ENCODE data around the gene TMEM123.

The TMEM123 gene, protein sequence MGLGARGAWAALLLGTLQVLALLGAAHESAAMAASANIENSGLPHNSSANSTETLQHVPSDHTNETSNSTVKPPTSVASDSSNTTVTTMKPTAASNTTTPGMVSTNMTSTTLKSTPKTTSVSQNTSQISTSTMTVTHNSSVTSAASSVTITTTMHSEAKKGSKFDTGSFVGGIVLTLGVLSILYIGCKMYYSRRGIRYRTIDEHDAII
- 548 reads per million, percentile 98 among the genes with 10 or more reads in this experiment for total RNA-seq

DNA sequence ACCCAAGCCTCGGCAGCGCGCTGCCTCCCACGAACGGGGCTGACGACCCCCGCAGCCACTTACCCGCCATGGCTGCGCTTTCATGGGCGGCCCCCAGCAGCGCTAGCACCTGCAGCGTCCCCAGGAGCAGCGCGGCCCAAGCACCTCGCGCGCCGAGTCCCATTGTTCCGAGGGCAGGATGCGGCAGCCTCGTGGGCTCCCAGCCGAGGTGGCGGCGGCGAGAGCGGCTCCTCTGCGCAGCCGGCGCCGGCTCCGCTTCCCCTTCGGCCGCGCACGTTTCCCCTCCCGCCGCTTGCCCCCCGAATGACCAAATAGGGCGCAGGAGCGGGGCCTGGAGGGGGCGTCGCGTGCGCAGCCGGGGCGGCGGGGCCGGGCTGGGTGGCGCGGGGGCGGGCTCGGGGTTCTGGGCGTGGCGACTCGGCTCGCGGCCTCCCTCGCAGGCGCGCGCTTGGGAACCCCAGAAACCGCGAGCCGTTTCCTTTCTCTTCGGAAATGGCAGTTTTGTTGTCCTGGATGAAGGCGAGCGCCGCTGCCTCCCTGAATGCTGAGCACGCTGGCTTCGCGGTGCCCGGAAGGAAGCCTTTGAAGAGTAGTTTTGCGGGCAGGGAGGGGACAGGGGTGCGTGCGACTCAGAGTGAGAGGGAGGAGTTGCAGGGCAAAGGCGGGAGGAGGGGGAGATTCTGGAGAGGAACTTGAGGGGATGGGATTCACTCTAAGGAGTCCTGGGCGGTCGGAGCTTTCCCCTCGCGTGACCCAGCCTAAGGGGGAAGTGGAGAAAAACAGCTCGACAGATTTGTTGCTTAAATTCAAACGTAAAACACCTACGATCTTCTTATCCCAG is at the start of gene TMEM123:
TMEM123 (minus strand) TSS at position 305 of the 841 bp plus-strand sequence; CDS start at position 163, 142 bp downstream.
- DNase-seq = peak; percentile 84

DNA sequence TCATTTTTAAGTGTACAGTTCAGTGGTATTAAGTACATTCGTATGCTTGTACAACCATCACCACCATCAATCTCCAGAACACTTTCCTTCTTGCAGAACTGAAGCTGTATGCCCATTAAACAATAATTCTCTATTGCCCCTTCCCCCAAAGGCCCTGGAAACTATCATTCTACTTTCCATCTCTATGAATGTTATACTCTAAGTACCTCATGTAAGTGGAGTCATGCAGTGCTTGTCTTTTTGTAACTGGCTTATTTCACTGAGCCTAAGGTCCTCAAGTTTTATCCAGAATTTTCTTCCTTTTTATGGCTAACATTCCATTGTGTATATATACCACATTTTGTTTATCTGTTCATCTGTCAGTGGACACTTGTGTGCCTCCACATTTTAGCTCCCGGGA is 48.3 kb upstream of the TMEM123 start:
- DNase-seq = no peak

DNA sequence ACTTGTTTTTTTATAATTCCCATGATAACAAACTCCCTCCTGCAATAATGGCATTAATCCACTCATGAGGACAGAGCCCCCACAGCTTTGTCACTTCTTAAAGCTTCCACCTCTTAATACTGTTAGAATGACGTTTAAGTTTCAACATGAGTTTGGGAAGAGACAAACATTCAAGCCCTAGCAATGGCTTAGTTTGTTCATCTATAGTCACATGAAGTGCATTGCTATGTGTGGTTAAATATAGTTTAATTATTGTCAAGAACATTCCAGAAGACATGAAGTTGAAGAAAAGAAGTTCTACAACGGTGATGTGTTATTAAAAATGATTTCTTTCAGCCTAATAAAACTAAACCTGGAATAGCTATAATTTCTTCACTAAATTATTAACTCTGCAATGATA is 47.4 kb upstream of the TMEM123 start:
- DNase-seq = no peak

DNA sequence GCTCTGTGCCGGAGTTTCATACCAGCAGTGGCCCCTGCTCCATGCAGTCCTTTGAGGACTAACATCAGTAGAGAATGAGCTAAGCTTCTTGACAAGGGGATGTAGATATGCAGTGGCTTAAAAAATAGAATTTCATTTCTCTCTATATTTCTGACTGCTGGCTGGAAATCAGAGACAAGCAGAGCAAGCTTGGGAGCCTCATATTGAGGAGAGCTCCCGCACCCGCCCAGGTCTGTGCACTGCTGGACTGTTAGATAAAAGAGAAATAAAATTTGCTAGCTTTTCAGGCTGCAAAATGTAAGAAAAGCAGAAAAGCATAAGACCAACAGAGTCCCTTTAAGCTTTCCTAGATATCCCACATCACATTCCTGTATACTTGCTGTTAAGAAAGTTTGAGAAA is 46.6 kb upstream of the TMEM123 start:
- no peak for DNase-seq

DNA sequence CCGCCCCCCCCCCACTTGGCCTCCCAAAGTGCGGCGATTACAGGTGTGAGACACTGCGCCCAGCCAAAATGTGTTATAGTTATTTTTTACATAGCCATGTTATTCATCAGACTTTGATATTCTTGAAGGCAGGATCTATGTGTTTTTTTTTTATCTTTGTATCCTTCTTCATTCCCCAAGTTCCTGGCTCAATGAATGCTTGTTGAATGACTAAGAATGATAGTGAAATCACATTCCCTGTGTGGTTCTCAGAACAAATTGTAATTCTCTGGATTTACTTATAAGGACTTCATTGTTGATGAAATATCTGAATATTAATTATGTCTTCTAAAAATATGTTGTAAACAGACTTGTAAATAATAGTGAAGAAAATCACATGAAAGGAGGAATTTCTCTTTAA is 44.5 kb upstream of the TMEM123 start:
- no peak for DNase-seq

DNA sequence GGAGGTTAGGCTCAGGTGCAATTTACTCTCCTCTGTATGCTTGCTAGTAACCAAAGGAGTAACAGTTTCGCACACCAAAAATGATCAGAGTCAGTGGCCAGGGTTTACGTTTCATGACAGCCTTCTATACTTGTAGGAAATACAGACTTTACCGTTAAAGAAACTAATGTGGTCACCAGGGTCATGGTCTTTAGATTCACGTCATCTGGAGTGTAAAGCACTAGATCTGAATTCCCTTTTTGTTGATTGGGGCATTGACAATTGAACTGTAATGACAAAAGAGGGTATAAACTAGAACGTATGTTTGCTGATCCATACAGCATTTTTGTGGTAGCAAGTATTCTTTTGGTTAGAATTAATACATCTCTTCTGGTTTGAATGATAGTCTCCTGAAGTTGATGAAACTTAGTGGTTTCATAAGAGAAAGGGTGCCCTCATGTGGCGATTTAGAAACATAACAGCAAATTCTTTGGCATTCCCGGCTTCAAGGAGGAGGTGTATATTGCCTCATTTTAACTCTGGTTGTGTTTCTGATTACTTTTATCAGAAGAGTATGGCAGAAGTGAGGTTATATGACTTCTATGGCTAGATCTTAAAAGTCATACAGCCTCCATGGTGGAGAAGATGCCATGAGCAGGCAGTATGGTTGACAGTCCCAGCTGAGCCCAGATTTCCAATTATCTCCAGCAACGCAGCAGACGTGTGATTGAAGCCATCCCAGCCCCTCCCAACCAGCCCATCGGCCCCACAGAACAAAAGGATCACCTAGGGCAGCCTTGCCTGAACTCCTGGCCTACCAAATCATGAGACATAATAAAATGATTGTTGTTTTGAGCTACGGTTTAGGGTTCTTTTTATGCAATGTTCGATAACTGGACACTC is 42.8 kb upstream of the TMEM123 start:
- peak; percentile 46 for DNase-seq

DNA sequence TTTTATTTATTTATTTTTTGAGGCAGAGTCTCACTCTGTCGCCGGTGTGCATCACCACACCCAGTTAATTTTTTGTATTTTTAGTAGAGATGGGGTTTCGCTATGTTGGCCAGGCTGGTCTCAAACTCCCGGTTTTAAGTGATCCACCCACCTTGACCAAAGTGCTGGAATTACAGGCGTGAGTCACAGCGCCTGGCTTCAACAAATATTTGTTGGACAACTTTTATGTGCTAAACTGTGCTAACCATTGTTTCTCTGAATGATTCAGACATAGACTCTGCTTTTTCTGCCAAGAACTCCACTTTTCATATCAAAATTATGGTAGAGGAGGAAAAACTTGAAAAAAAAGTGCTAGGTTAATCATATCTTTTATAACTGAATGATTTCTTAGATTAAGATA is 41.7 kb upstream of the TMEM123 start:
- DNase-seq = no peak

DNA sequence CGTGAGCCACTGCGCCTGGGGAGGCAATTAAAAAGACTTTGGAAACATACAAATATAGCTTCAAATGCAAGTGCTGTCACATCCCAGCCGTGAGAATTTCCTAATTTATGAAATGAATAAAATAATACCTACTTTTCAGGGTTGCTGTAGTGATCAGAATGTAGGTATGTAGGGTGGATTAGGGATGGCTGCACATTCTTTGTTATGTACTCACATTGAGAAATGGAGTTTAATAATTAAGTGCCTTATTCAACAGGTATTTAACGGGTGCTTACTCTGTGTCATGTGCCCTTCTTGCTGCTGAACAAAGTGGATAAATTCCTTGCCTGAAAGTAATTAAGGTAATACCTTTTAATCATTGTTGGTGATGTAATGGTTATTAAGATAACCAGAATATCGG is 41.0 kb upstream of the TMEM123 start:
- DNase-seq = no peak

DNA sequence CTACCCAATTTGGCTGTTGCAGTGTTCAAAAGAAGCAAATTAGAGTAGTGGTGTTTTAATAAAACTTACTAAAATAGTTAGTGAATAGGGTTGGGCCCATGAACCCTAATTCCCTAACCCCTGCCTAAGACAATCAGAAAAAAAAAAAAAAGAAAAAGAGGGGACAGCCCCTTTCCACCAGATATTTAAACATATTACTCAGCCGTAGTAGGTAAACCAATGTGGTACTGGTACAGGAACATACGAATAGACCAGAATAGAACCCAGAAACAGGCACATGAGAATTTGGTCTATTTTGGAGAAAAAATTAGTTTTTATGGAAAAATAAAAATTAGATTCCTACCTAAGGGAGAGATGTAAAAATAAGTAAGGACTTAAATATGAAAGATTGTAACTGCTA is 39.4 kb upstream of the TMEM123 start:
- DNase-seq = no peak

DNA sequence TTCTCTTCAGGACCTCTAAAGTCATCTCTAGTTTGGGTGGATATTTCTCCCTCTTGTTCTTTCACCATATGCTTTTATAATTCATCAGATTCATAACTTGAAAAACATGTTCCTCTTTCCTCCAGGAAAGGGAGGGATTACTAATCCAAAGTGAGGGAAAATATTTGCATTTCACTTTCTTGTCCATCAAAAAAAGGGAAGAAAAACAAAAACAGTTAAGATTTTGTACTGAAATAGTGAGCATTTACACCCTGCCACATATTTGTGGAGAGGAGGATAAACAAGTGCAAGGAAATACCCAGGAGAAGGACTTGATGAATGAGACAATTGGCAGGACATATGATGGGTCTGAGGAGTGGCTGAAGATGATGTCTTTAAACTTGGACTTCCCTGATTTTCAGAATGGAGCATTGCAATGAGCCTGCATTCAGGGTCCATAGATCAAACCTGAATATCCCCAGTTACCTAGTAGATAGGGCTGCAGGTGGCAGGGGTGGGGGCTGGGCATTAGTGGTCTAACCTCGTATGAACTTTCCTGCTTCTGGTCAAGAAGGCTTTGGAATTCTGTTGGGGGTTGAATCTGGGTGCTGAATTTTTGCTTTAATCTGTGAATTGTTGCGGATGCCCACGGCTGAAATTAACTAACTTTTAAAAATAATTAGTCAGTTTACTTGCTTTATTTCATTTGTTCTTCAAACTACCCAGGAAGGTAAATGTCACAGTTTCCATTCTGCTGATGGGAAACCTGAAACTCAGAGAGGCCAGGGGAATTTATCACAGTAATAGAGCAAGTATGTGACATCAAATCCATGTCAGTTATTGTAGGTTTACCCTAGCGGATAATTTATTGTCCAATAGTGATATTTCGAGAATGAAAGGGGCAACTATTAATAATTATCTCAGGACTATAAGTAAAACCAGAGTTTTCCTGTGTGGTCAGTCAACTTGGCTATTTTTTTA is 36.9 kb upstream of the TMEM123 start:
- DNase-seq = no peak

DNA sequence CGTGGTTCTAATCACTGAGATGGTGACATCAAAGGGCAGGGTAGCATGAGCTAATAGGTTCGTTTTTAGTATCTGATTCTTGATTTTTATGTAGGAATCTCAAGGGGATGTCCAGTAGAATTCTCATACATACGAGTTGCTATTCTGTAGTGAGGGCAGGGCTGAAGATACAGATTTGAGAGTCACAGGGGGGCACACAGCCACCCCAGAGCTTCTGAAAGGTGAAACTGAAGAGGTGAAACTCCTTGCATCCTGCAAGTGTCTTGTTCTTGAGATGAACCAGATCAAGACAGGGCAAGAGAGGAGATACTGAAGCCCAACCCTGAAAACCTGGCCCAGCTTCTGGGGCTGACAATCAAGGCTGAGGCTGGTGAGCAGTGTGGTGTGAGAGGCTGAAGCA is 35.6 kb upstream of the TMEM123 start:
- DNase-seq = no peak

DNA sequence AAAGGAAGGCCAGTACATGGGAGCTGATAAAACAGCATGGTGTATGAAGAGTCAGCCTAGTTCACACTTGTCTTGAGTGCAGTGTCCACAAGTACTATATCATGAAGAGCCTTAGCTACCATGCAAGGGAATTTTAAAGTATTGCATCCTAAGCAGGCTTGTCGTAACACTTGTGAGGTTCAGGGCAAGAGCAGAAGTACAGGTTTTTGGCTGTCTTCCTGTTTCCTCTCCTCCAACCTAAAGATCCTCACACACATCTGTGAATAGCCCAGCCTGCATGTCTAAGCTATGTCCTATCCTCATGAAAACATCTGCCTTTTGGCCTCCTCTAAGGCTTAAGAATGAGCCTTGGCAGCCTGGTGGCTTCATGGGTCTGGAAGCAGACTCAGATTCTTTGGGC is 34.6 kb upstream of the TMEM123 start:
- no peak for DNase-seq

DNA sequence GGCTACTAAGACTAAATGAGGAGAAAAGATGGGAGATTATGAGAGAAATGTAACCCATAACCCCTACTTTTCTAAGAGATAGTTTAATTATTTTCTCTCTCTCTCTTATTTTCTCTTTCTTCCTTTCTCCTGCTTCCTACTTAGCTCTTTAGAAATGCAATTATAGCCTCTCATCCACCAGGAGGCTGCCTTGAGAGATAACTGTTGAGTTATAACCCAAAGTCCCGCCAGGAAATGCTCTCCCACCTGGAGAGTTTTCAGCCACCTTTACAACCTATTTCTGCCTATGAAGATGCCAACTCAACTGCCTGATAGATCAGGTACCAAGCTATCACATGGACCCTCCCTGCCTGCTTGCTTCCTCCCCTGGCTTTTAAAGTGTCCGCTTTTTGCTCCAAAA is 34.0 kb upstream of the TMEM123 start:
- no peak for DNase-seq

DNA sequence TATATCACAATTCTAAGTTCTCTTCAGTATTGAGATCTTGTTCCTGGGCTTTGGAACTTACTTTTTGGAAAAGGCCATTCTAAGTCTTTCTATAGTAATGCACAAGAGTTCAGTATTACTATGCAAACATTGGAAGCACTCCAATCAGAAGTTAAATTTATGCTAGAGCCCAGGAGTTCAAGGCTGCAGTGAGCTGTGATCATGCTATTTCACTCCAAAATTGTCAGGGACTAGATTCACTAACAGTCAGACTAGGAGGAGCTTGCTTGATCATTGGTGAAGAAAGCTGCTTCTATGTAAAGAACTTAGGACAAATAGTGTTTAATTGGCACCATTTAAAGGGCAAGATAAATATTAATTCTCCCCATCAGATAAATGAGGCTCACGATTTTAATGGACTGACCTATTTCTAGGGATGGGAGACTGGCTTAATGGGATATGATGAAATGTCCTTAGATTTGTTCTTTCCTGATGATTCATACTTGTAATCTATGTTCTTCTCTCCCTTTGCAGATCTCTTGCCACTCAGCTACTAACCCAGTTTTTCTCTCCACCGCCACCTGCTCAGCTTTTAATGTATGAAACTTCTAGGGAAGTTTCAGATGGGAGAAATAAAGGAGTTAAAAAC is 32.6 kb upstream of the TMEM123 start:
- no peak for DNase-seq

DNA sequence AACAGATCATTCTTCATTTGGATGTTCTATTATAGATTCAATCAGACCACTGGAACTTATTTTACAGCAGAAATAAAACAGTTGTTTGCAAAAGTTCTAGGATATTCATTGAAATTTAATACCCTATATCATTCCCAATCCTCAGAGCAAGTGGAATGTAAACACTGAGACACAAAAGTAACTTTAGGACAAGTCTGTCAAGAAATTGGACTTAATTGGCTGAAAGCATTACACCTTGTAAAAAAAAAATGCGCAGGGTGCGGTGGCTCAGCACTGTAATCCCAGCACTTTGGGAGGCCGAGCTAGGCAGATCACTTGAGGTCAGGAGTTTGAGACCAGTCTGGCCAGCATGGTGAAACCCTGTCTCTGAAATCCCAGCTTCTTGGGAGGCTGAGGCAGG is 29.9 kb upstream of the TMEM123 start:
- DNase-seq = no peak

DNA sequence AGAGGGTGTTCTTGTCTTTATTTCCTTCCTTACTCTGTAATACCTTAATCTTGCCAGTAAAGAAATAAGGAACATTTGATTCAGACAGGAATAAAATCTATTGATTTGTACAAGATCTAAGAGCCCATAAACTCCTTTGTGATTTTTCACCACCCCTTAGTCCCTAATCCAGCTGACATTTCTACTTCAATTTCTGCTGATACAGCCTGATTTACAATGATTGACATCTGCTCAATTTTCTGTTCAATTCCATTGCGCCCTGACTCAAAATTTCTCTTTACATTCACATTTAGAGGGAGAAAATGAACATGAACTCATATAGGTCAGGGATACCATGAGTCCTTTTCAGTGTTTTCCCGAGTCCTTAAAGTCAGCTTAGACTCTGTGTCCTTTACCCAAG is 27.2 kb upstream of the TMEM123 start:
- no peak for DNase-seq

DNA sequence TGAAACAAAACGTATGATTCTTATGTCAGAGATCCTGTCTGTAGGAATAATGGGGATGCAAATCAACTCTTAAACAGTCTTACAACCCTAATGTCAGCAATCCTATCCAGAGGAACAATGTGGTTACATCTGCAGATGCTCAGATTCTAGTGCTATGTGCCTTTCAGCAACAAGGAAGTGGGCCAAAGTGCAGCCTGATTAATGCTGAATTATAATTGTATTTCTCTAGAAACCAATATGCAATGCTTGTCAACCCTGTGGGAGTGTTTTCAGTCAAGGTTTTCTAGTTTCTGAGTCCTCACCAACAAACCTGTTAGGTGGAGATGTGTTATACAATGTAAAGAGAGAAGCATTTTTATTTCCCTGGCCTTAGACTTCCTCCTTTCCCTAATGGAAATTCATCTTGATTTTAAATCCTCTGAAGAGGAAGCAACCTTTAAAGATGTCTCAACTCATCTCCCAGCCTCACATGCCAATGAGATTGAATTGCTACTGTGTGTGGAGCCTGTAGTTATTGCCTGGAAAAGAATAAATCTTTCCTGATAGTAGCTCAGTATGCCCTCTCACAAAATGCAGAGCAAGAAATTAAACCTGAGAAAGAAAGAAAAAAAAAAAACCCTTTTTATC is 26.2 kb upstream of the TMEM123 start:
- no peak for DNase-seq

DNA sequence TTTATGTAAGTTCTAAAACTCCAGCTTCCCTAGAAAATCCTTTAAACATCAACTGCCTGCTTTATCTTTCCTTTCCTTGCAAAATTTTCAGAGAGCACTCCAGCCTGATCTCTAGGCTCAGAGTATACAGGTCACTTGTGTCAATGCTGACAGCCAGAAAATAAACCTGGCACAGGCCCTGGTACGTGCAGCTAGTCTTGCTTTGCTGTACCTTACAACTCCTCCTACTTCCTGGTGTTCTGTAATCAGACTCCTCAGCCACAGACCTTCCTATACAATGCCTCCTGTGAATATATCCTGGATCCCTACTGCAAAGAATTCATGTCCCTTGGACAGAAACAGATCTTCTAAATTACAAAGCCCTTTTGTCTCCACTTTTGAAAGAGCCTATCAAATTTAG is 24.2 kb upstream of the TMEM123 start:
- DNase-seq = no peak

DNA sequence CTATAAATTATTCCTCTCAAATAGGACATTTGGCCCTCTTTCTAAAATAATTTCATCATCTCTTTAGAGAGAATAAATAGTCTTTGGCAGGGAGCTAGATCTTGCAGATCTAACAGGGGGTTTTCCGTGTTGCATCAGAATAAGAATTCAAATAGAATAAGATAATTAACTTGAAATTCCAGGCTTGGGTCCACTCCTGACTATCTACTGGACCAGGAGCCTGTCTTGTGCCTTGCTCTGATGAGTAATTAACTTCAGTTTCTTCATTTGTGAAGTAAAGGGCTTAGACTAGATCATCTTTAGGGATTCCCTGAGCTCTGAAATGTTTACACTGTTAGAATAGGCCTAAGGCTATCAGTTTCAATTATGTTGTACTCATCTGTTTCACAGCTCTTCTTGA is 23.5 kb upstream of the TMEM123 start:
- no peak for DNase-seq

DNA sequence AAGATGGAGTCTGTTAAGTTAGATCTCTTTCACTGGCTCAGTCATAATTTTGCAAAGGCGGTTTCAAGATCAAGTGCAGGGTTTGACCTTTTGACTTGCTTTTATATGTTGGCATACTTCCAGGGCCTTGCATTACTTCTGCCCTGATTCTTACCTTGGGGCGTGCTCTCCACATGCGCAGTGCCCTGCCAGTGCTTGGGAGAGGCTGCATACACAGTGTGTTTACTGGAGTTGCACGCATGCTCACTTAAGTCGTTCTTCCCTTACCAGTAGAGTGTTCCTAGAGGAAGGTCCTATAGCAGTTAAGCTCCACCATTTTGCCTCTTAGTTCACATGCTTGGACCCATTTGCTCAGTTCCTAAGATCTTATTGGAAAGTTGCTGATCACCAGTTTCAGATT is 21.0 kb upstream of the TMEM123 start:
- DNase-seq = no peak

DNA sequence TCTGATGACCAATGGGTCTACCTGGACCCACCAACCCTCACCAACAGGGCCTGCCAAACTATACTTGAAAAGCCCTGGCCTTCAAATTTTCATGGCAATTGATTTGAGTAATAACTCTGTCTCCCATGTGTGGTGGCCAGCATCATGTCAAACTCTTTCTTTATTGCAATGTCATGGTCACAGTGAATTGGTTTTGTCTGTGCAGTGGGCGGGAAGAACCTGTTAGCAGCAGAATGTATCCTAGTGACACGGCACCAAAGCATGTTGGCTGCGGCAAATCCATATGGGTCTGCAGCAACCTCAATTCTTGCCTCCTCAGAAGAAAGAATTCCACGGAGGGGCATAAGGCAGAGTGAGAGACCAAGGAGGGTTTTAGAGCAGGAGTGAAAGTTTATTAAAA is 19.6 kb upstream of the TMEM123 start:
- DNase-seq = no peak

Data from effector CD4-positive, alpha-beta T cell (primary cell).